ENCODE results near the gene GAS7. TPM values are rescaled to one million over a fixed set of nuclear protein-coding genes. Genes with fewer than 3 reads are reported as not detected.

The GAS7 gene
- total RNA-seq, 4 donors from 2014 or later, result 62.6 to 122 (median 77.0) TPM

- WGBS, 2 donors (ENCODE audit: low coverage in 1 of 2), result 40% methylated on average over 1 of the region's 5 CpGs; no CpG with 5 or more reads in 1 of the 2 donors
- no peak for ATAC-seq
- no peaks in the 10 kb centered on the region for H3K9me3 ChIP-seq
- peaks cover 0 to 60% of the 10 kb centered on the region in 2 donors for H3K36me3 ChIP-seq
- no peaks in the 10 kb centered on the region for H3K4me1 ChIP-seq
- TF ChIP-seq POLR2A (IDR thresholded peaks at IDR 0.05) (no peak), EP300 (IDR thresholded peaks at IDR 0.05) (no peak), CTCF (IDR thresholded peaks at IDR 0.05) (no peak), POLR2AphosphoS5 (IDR thresholded peaks at IDR 0.05) (no peak)
- no peak overlapping the region for H3K4me3 ChIP-seq
- H3K27ac ChIP-seq, result no peak overlapping the region
- no peaks in the 10 kb centered on the region for H3K27me3 ChIP-seq
Observed at GRCh38 chr17:9918804-9919352, 279.5 kb downstream of the GAS7 start.

GRCh38 chr17:9918352-9918751 lies 280.1 kb downstream of the GAS7 start:
- H3K4me1 ChIP-seq, result no peaks in the 10 kb centered on the region
- no peak for ATAC-seq
- no peaks in the 10 kb centered on the region for H3K27me3 ChIP-seq
- TF ChIP-seq EP300 (IDR thresholded peaks at IDR 0.05) (no peak), CTCF (IDR thresholded peaks at IDR 0.05) (no peak), POLR2AphosphoS5 (IDR thresholded peaks at IDR 0.05) (no peak), POLR2A (IDR thresholded peaks at IDR 0.05) (no peak)
- 91% methylated on average over 4 of the region's 8 CpGs; no CpG with 5 or more reads in 1 of the 2 donors for WGBS, 2 donors (ENCODE audit: low coverage in 1 of 2)
- no peaks in the 10 kb centered on the region for H3K9me3 ChIP-seq
- no peak overlapping the region for H3K27ac ChIP-seq
- peaks cover 0 to 64% of the 10 kb centered on the region in 2 donors for H3K36me3 ChIP-seq
- no peak overlapping the region for H3K4me3 ChIP-seq

- Histone ChIP-seq H3K4me3 (no peak overlapping the region), H3K27me3 (no peaks in the 10 kb centered on the region), H3K9me3 (no peaks in the 10 kb centered on the region), H3K36me3 (peaks cover 0 to 67% of the 10 kb centered on the region in 2 donors), H3K27ac (no peak overlapping the region), H3K4me1 (no peaks in the 10 kb centered on the region)
- TF ChIP-seq POLR2A (IDR thresholded peaks at IDR 0.05) (no peak), POLR2AphosphoS5 (IDR thresholded peaks at IDR 0.05) (no peak), EP300 (IDR thresholded peaks at IDR 0.05) (no peak), CTCF (IDR thresholded peaks at IDR 0.05) (no peak)
- no peak for ATAC-seq
- WGBS, 2 donors (ENCODE audit: low coverage in 1 of 2), result 62% methylated on average over 2 of the region's 19 CpGs; no CpG with 5 or more reads in 1 of the 2 donors
Observed at GRCh38 chr17:9917801-9918200, 280.6 kb downstream of the GAS7 start.

- no peak for TF ChIP-seq EP300 (IDR thresholded peaks at IDR 0.05)
- no peak for TF ChIP-seq POLR2A (IDR thresholded peaks at IDR 0.05)
- TF ChIP-seq CTCF (IDR thresholded peaks at IDR 0.05), result no peak
- no peak for TF ChIP-seq POLR2AphosphoS5 (IDR thresholded peaks at IDR 0.05)
- H3K27me3 ChIP-seq, result no peaks in the 10 kb centered on the region
- H3K4me3 ChIP-seq, result no peak overlapping the region
- H3K36me3 ChIP-seq, result peaks cover 0 to 65% of the 10 kb centered on the region in 2 donors
- no peak for ATAC-seq
- H3K27ac ChIP-seq, result no peak overlapping the region
- WGBS, 2 donors (ENCODE audit: low coverage in 1 of 2), result 63% methylated on average over 4 of the region's 13 CpGs; no CpG with 5 or more reads in 1 of the 2 donors
- H3K9me3 ChIP-seq, result no peaks in the 10 kb centered on the region
- no peaks in the 10 kb centered on the region for H3K4me1 ChIP-seq
Observed at GRCh38 chr17:9917131-9917530, 281.3 kb downstream of the GAS7 start.

GRCh38 chr17:9916108-9916507 lies 282.3 kb downstream of the GAS7 start:
- ATAC-seq, result no peak
- TF ChIP-seq EP300 (IDR thresholded peaks at IDR 0.05), result no peak
- 60% methylated on average over 1 of the region's 8 CpGs; no CpG with 5 or more reads in 1 of the 2 donors for whole genome bisulfite sequencing, 2 donors (ENCODE audit: low coverage in 1 of 2)
- H3K36me3 ChIP-seq, result peaks cover 0 to 62% of the 10 kb centered on the region in 2 donors
- no peaks in the 10 kb centered on the region for H3K4me1 ChIP-seq
- no peak overlapping the region for H3K4me3 ChIP-seq
- no peak overlapping the region for H3K27ac ChIP-seq
- H3K27me3 ChIP-seq, result no peaks in the 10 kb centered on the region
- no peaks in the 10 kb centered on the region for H3K9me3 ChIP-seq

All from gastroesophageal sphincter (tissue), 4 donors.